B cell (primary cell): Measurements from ENCODE around the gene LCN12.

ENCODE experiments used
- CTCF ChIP-seq: fragments of 200-600 bp; IDR thresholded peaks from one replicate; pipeline ENCODE4 v1.8.0; 2022; ENCODE audit warnings: antibody characterized with exemption, mild to moderate bottlenecking
- EZH2 ChIP-seq: IDR thresholded peaks from 2 replicates; pipeline ENCODE4 v1.6.1; 2012; ENCODE audit warnings: borderline replicate concordance, low read depth, mild to moderate bottlenecking, moderate library complexity, low read length; ENCODE audit not compliant: insufficient read depth, poor library complexity, severe bottlenecking

- TF ChIP-seq CTCF (no peak), EZH2 (no peak)
Observed at GRCh38 chr9:136969150-136969549, 17.1 kb downstream of the LCN12 start.
